Nephron progenitor cell (in vitro differentiated cells): ENCODE measurements around the gene MLLT3.
A peak's percentile ranks its signal among the peaks of the same experiment; 100 is the strongest.

Experiments used
- DNase-seq: peaks from one replicate; pipeline ENCODE4 v3.0.0; 2021
- H3K27ac Mint-ChIP-seq: 2 replicates; pipeline ENCODE4 v1.8.0; 2021; ENCODE audit warnings: mild to moderate bottlenecking, moderate library complexity, mixed read lengths
- H3K27me3 Mint-ChIP-seq: 2 replicates; pipeline ENCODE4 v1.8.0; 2021; ENCODE audit warnings: mild to moderate bottlenecking, low read depth, mixed read lengths; ENCODE audit not compliant: poor library complexity
- H3K36me3 Mint-ChIP-seq: 2 replicates; pipeline ENCODE4 v1.8.0; 2021; ENCODE audit warnings: low read depth, mixed read lengths
- H3K4me1 Mint-ChIP-seq: 2 replicates; pipeline ENCODE4 v1.8.0; 2021; ENCODE audit warnings: mixed read lengths
- H3K4me3 Mint-ChIP-seq: 2 replicates; pipeline ENCODE4 v1.8.0; 2021; ENCODE audit warnings: mild to moderate bottlenecking, moderate library complexity, mixed read lengths
- H3K9me3 Mint-ChIP-seq: 2 replicates; pipeline ENCODE4 v1.8.0; 2021; ENCODE audit warnings: mild to moderate bottlenecking, moderate library complexity, mixed read lengths
- TF ChIP-seq, protein P1 (sequence below): fragments of 200-600 bp; sonication (generic); IDR thresholded peaks from 2 replicates; pipeline ENCODE4 v1.5.0; 2021; ENCODE audit warnings: antibody characterized with exemption

MLLT3 gene

DNA sequence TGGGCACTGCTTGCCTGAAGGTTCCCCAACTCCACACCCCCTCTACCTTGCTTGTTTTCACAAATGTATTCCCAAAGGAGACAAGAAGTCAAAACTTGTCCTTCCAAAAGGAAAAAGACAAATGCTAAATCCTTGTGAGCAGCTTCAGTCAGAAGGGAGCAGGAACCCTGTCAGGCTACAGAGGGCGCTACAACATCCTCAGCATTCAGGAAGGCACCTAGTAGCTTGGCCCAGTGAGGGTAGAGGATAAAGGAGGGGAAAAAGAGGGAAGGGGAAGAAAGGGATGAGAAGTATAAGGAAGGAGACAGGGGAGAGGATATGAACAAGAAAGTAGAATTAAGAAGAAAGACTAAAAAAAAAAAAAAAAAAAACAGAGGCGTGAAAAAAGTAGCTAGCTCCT is 97.5 kb downstream of the MLLT3 start:
- TF ChIP-seq, protein P1, sequence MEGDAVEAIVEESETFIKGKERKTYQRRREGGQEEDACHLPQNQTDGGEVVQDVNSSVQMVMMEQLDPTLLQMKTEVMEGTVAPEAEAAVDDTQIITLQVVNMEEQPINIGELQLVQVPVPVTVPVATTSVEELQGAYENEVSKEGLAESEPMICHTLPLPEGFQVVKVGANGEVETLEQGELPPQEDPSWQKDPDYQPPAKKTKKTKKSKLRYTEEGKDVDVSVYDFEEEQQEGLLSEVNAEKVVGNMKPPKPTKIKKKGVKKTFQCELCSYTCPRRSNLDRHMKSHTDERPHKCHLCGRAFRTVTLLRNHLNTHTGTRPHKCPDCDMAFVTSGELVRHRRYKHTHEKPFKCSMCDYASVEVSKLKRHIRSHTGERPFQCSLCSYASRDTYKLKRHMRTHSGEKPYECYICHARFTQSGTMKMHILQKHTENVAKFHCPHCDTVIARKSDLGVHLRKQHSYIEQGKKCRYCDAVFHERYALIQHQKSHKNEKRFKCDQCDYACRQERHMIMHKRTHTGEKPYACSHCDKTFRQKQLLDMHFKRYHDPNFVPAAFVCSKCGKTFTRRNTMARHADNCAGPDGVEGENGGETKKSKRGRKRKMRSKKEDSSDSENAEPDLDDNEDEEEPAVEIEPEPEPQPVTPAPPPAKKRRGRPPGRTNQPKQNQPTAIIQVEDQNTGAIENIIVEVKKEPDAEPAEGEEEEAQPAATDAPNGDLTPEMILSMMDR, result no peak
- Mint-ChIP-seq H3K4me3 (no peak overlapping the region), H3K27ac (no peak overlapping the region), H3K9me3 (peaks cover 11% of the 10 kb centered on the region), H3K27me3 (peaks cover 3% of the 10 kb centered on the region), H3K4me1 (peaks cover 36% of the 10 kb centered on the region), H3K36me3 (peaks cover 45% of the 10 kb centered on the region)
- no peak for DNase-seq

DNA sequence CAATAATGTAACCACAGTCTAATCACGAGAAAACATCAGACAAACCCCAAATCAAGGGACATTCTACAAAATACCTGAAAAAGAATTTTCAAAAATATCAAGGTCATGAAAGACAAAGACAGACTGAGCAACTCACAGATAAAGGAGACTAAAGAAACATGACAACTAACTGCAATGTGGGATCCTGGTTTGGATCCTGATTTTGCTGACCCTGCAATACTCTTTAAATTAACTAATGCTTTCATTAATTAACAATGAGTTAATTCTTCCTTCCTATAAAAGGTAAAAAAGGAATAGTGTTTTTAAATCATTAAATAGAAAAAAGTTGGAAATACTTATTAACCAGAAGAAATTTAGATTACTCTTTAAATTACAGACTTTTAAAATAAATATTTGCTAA is 103.6 kb downstream of the MLLT3 start:
- H3K4me1 Mint-ChIP-seq, result peaks cover 33% of the 10 kb centered on the region
- H3K36me3 Mint-ChIP-seq, result peaks cover 56% of the 10 kb centered on the region
- H3K27me3 Mint-ChIP-seq, result no peaks in the 10 kb centered on the region
- no peak overlapping the region for H3K4me3 Mint-ChIP-seq
- TF ChIP-seq, protein P1, result no peak
- no peak overlapping the region for H3K27ac Mint-ChIP-seq
- peaks cover 9% of the 10 kb centered on the region for H3K9me3 Mint-ChIP-seq
- no peak for DNase-seq

DNA sequence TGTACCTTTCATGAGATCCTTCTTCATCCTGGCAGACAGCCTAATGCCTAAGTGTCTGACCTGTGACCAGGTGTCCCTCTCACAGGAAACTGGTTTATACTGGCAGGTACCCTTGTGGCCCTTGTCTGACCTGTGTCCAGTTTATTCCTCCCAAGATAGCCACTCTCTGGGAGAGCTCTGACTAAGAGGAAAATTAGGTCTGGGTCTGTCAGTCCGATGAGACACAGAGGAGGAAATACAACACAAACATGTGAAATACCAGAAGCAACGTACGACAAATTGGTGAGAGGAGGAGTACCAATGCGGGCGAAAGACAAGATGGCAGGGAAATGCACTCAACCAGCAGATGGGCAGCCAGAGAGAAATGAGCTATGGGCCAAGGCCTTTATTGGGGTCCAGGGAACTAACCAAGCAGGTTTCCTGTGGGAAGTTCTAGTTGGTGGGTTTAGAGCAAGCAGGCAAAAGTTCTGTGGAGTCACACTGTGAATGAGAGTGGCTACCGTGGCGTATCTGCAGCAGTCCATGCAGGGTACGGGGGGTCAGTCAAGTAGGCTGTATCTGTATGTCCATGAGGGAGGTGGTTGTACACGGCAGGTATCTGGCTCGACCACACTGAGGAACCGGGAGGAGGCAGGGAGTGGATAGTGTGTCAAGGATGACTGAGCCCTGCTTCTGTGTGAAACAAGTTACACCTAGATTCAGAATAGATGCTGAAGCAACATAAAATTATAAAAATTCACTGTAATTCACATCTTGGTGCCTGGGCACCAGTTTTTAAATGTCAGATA is 109.0 kb downstream of the MLLT3 start:
- Mint-ChIP-seq H3K36me3 (peaks cover 57% of the 10 kb centered on the region), H3K27me3 (no peaks in the 10 kb centered on the region), H3K4me3 (no peak overlapping the region), H3K9me3 (peaks cover 7% of the 10 kb centered on the region), H3K4me1 (peaks cover 44% of the 10 kb centered on the region), H3K27ac (peak overlapping the region; percentile 89)
- no peak for DNase-seq
- TF ChIP-seq, protein P1, result no peak

DNA sequence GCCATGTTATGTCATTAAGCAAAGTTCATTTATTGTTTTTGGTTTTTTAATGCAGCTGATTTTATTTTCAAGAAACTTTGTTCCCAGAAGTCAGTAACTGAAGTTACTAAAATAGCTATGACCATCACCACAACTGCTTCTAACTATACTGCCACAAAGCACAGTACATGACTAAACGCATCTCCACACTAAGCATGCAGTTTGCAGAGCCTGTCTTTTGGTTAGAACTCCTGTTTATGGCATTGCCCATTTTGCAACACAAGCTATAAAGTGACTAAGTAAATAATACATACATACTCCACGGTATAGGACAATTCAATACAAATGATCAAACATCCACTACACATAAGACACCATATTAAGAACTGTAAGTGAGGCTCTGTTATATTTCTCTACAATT is 109.7 kb downstream of the MLLT3 start:
- Mint-ChIP-seq H3K27me3 (no peaks in the 10 kb centered on the region), H3K4me1 (peaks cover 50% of the 10 kb centered on the region), H3K27ac (peak overlapping the region; percentile 89), H3K4me3 (no peak overlapping the region), H3K36me3 (peaks cover 50% of the 10 kb centered on the region), H3K9me3 (peaks cover 7% of the 10 kb centered on the region)
- no peak for DNase-seq
- TF ChIP-seq, protein P1, result no peak

DNA sequence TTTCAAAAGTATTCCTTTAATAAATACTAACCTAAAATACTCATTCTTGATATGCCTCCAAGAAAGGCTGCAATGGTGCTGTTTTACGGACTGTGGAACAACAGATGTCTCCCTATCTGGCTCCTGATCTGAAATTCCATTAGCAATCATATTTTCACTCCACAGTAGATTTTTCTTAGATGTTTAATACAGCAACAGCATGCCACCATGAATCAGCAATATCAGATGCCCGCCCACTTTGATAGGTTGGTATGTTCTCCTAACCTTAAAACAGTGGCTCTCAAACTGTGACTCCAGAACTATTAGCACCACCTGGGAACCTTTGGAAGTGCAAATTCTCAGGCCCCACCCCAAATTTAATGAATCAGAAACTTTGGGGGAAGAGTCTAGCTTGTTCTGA is 110.2 kb downstream of the MLLT3 start:
- peaks cover 7% of the 10 kb centered on the region for H3K9me3 Mint-ChIP-seq
- TF ChIP-seq, protein P1, result no peak

DNA sequence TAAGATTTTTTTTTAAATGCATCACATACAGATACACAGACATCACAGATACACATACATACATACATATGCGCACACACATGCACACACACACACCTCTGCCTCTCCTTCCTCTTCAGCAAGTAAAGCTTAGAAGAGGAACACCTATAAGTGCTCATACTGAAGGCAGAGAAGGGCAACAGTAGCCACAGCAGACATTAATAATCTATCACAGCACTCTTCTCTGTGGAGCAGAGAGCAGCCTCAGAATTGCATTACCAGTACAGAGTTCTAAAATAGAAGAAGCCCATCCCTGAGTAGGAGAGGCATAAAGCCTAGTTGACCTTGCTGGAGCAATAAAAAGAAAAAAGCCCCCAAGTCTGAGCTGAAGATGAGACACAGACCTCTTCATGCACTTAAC is 110.6 kb downstream of the MLLT3 start:
- Mint-ChIP-seq H3K27ac (no peak overlapping the region), H3K27me3 (no peaks in the 10 kb centered on the region), H3K4me3 (no peak overlapping the region), H3K4me1 (peaks cover 53% of the 10 kb centered on the region), H3K36me3 (peaks cover 44% of the 10 kb centered on the region), H3K9me3 (peaks cover 7% of the 10 kb centered on the region)
- DNase-seq, result no peak
- TF ChIP-seq, protein P1, result no peak

More for the DNA sequence above, 110.2 kb downstream of the MLLT3 start:
- Mint-ChIP-seq H3K4me3 (no peak overlapping the region), H3K36me3 (peaks cover 44% of the 10 kb centered on the region), H3K27ac (no peak overlapping the region), H3K27me3 (no peaks in the 10 kb centered on the region), H3K4me1 (peaks cover 50% of the 10 kb centered on the region)
- DNase-seq, result no peak
